ENCODE measurements around the gene ASB15.

ASB15 gene

GRCh38 chr7:123573341-123573740 lies 28.3 kb upstream of the ASB15 start:
- no peak overlapping the region for H3K4me2 ChIP-seq (ENCODE audit: low read depth, low read length)
- H3K27me3 ChIP-seq (replicated peaks; ENCODE audit: insufficient read depth, low read length), result no peaks in the 10 kb centered on the region
- H3K36me3 ChIP-seq (replicated peaks; ENCODE audit: insufficient read depth, low read length), result no peaks in the 10 kb centered on the region
- TF ChIP-seq EZH2phosphoT487 (IDR thresholded peaks at IDR 0.05; ENCODE audit: low read length) (no peak), CTCF (IDR thresholded peaks at IDR 0.05; ENCODE audit: low read length) (no peak), EZH2 (optimal IDR thresholded peaks at IDR 0.05; ENCODE audit: low read depth, low read length) (no peak)
- no peaks in the 10 kb centered on the region for H3K79me2 ChIP-seq (ENCODE audit: low read length)
- no peak overlapping the region for H3K4me3 ChIP-seq (ENCODE audit: low read length)
- no peaks in the 10 kb centered on the region for H4K20me1 ChIP-seq (ENCODE audit: insufficient read depth, low read length)
- no peak for DNase-seq
- no peaks in the 10 kb centered on the region for H3K9me3 ChIP-seq (replicated peaks; ENCODE audit: insufficient read depth, low read length)
- H3K27ac ChIP-seq (ENCODE audit: low read length), result no peak overlapping the region
- H3F3A ChIP-seq (ENCODE audit: insufficient read depth, low read length), result no peaks in the 10 kb centered on the region
- H3K9me2 ChIP-seq (replicated peaks; ENCODE audit: insufficient read depth, low read length), result no peaks in the 10 kb centered on the region
- H3K9ac ChIP-seq (ENCODE audit: low read length), result no peak overlapping the region
- no peak overlapping the region for H2AFZ ChIP-seq (ENCODE audit: low read length)
- H3K4me1 ChIP-seq (ENCODE audit: low read length), result no peaks in the 10 kb centered on the region

- DNase-seq, result no peak
- H3K4me1 ChIP-seq (ENCODE audit: low read length), result no peaks in the 10 kb centered on the region
- TF ChIP-seq EZH2phosphoT487 (IDR thresholded peaks at IDR 0.05; ENCODE audit: low read length), result no peak
- no peak for TF ChIP-seq CTCF (IDR thresholded peaks at IDR 0.05; ENCODE audit: low read length)
- TF ChIP-seq EZH2 (optimal IDR thresholded peaks at IDR 0.05; ENCODE audit: low read depth, low read length), result no peak
- H2AFZ ChIP-seq (ENCODE audit: low read length), result no peak overlapping the region
- H3K9ac ChIP-seq (ENCODE audit: low read length), result no peak overlapping the region
- no peaks in the 10 kb centered on the region for H4K20me1 ChIP-seq (ENCODE audit: insufficient read depth, low read length)
- no peaks in the 10 kb centered on the region for H3K9me3 ChIP-seq (replicated peaks; ENCODE audit: insufficient read depth, low read length)
- H3K9me2 ChIP-seq (replicated peaks; ENCODE audit: insufficient read depth, low read length), result no peaks in the 10 kb centered on the region
- H3K4me2 ChIP-seq (ENCODE audit: low read depth, low read length), result no peak overlapping the region
- no peaks in the 10 kb centered on the region for H3K79me2 ChIP-seq (ENCODE audit: low read length)
- no peaks in the 10 kb centered on the region for H3F3A ChIP-seq (ENCODE audit: insufficient read depth, low read length)
- no peaks in the 10 kb centered on the region for H3K36me3 ChIP-seq (replicated peaks; ENCODE audit: insufficient read depth, low read length)
- H3K27me3 ChIP-seq (replicated peaks; ENCODE audit: insufficient read depth, low read length), result no peaks in the 10 kb centered on the region
- H3K4me3 ChIP-seq (ENCODE audit: low read length), result no peak overlapping the region
- H3K27ac ChIP-seq (ENCODE audit: low read length), result no peak overlapping the region
Observed at GRCh38 chr7:123573896-123574467, 27.6 kb upstream of the ASB15 start.

DNA sequence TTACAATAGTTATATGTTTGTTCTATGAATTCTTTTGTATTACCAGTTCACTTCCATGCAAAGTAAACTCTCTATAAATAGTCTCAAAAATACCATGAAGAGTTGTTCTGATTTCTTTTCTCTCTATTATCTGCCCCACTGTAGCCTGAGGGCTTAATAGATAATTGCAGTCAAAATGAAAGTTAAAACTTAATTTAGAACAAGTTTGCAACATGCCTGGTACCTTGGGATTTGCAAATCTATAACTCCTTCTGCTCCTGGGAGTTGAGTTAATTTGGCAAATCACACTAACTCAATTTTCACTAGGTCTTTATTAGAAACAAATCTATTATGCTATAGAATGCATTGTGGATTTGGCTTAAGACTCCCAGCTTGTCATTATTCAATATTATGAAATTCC lies 22.2 kb upstream of the ASB15 start:
- Histone ChIP-seq H3K36me3 (replicated peaks; ENCODE audit: insufficient read depth, low read length) (no peaks in the 10 kb centered on the region), H3K9me3 (replicated peaks; ENCODE audit: insufficient read depth, low read length) (no peaks in the 10 kb centered on the region), H3K79me2 (ENCODE audit: low read length) (no peaks in the 10 kb centered on the region), H3K27me3 (replicated peaks; ENCODE audit: insufficient read depth, low read length) (no peaks in the 10 kb centered on the region), H3F3A (ENCODE audit: insufficient read depth, low read length) (no peaks in the 10 kb centered on the region), H4K20me1 (ENCODE audit: insufficient read depth, low read length) (no peaks in the 10 kb centered on the region), H3K27ac (ENCODE audit: low read length) (no peak overlapping the region), H3K4me1 (ENCODE audit: low read length) (no peaks in the 10 kb centered on the region), H2AFZ (ENCODE audit: low read length) (no peak overlapping the region), H3K9ac (ENCODE audit: low read length) (no peak overlapping the region), H3K9me2 (replicated peaks; ENCODE audit: insufficient read depth, low read length) (no peaks in the 10 kb centered on the region), H3K4me3 (ENCODE audit: low read length) (no peak overlapping the region), H3K4me2 (ENCODE audit: low read depth, low read length) (no peak overlapping the region)
- no peak for TF ChIP-seq CTCF (IDR thresholded peaks at IDR 0.05; ENCODE audit: low read length)
- TF ChIP-seq EZH2 (optimal IDR thresholded peaks at IDR 0.05; ENCODE audit: low read depth, low read length), result no peak
- no peak for TF ChIP-seq EZH2phosphoT487 (IDR thresholded peaks at IDR 0.05; ENCODE audit: low read length)
- DNase-seq, result no peak
